GM13976 (cell line): ENCODE measurements around the gene HIVEP2.
A peak's percentile ranks its signal among the peaks of the same experiment; 100 is the strongest.

ENCODE experiments used
- DNase-seq: peaks from one replicate; pipeline ENCODE4 v3.0.0; 2012; ENCODE audit warnings: low spot score
- in situ Hi-C: fragments of 300-500 bp; cut with MboI; formaldehyde crosslinking; loops from one replicate; pipeline ENCODE4 v1.12.0; 2022; ENCODE audit warnings: low sequenced_read_pairs, mixed read lengths, inconsistent platforms; ENCODE audit not compliant: unreplicated experiment
- TF ChIP-seq, protein P1 (sequence below): IDR thresholded peaks from 2 replicates; pipeline ENCODE4 v1.5.1; 2012; ENCODE audit warnings: borderline replicate concordance, mild to moderate bottlenecking; ENCODE audit not compliant: insufficient read depth; ENCODE audit errors: extremely low read depth, missing control alignments, control extremely low read depth

Gene HIVEP2

DNA sequence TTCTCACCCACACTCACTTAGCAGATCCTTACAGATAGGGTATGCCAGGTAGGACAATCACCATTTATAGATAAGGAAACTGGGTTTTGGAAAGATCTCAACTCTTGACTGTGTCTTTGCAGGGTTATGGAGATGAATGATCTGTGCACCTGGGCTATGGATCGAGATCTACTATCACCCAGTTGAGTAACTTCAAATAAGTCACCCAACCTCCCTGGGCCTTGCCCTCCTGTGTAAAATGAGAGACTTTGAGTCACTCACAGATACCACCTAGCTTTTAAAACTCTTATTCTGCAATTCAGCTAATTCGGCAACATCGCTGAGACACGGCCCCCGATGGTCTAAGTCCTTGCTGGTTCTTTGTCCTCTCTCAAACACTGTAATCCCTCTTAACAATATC is 53.5 kb downstream of the HIVEP2 start:
- TF ChIP-seq, protein P1, sequence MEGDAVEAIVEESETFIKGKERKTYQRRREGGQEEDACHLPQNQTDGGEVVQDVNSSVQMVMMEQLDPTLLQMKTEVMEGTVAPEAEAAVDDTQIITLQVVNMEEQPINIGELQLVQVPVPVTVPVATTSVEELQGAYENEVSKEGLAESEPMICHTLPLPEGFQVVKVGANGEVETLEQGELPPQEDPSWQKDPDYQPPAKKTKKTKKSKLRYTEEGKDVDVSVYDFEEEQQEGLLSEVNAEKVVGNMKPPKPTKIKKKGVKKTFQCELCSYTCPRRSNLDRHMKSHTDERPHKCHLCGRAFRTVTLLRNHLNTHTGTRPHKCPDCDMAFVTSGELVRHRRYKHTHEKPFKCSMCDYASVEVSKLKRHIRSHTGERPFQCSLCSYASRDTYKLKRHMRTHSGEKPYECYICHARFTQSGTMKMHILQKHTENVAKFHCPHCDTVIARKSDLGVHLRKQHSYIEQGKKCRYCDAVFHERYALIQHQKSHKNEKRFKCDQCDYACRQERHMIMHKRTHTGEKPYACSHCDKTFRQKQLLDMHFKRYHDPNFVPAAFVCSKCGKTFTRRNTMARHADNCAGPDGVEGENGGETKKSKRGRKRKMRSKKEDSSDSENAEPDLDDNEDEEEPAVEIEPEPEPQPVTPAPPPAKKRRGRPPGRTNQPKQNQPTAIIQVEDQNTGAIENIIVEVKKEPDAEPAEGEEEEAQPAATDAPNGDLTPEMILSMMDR, result no peak
- DNase-seq, result no peak
- in situ Hi-C loops, result no loop called here

DNA sequence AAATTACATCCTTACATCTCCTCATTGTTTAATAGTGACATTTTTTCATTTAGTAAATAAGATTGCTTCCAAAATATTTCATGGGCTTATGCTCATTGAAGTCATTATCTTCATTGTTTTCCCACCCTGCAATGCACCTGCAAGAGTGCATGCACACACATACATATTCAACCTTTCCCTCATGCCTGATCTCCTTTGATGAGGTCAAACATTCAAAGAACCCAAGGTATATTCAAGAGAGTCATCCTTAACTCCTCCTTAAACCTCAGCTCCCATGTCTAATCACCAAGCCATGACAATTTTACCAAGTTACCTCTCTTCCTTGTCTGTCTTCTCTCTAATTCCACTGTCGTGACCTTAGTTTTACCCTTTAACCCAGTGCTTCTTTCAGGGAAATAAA is 56.5 kb downstream of the HIVEP2 start:
- in situ Hi-C loops, result no loop called here
- TF ChIP-seq, protein P1, result no peak
- no peak for DNase-seq

DNA sequence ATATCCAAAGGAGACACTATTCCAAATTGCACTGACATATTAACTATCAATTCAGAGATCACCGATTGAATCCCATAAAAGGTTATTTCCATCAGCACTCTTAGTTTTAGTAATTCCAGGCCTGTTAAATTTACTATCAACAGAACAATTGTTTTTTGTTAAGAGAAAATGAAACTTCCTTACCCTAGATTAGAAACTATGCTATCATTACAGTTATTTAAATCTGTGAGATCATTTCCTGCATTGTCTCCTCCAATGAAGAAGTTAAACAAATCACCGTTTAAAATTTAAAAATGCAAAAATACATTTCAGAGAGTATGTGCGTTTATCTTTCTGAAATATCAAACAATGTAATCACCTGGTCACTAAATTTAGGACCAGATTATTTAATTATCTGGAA is 57.5 kb downstream of the HIVEP2 start:
- no peak for DNase-seq
- TF ChIP-seq, protein P1, result no peak
- in situ Hi-C loops, result no loop called here

DNA sequence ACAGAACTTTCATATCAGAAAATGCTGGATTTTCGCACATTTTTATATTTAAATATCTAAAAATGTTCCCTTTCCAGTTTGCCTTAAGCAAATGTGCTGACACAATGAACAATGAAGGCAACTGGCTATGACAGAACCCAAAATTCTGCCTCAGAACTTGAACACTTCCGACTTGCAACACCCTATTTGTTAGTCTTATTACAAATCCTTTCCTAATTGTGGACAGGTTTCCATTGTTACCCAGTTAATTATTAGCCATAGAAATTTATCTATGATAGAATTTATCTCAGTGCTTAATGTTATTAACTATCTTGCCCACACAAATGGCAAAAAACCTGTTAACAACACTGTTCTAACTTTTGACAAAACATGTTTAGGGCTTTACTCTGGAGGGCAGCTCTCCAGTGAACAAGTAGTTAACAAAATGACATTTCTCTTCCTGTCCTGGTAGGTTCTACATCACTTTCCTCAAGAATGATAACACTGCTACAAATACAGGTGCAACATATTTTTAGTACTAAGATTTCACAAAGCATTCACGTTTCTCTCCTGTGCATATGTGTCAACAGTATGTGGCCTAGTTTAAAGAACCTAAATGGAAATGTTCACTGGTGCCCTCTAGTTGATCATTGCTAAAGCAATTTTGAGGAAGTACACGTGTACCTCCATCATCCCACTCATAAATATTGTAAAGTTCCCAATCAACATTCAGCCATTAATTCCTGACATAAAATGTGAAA is 58.4 kb downstream of the HIVEP2 start:
- DNase-seq, result peak; percentile 15
- in situ Hi-C loops, result no loop called here
- TF ChIP-seq, protein P1, result no peak

DNA sequence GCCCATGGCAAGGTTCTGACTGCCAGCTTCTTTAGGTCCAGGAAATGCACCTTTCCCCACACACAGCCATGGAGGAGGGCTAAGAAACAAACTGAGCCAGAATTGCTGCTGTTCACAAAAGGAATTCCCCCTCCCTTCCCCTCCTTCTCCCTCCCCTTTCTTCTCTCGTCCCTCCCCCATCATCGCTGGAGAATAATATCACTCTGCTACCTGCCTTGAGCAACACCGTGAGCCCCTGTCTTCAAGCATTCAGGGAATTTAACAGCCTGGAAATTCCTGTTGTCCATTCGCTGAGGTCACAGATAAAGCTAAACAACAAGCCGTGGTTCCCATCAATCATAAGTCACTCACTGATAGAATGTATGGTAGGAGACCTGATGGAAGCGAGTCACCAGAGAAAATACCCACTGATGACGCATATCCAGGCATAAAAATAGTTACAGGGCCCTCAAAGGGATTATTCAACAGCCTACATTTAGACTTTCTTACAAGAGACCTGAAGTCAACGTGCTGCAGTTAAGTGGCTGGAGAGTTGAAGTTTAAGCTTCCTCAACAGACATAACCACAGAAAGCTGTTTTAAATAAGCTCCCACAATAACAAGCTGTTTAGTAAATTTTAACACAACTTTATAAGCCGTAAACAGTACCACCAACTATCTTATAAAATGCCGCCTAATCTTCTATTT is 59.7 kb downstream of the HIVEP2 start:
- in situ Hi-C loops, result no loop called here
- TF ChIP-seq, protein P1, result no peak
- peak; percentile 32 for DNase-seq

DNA sequence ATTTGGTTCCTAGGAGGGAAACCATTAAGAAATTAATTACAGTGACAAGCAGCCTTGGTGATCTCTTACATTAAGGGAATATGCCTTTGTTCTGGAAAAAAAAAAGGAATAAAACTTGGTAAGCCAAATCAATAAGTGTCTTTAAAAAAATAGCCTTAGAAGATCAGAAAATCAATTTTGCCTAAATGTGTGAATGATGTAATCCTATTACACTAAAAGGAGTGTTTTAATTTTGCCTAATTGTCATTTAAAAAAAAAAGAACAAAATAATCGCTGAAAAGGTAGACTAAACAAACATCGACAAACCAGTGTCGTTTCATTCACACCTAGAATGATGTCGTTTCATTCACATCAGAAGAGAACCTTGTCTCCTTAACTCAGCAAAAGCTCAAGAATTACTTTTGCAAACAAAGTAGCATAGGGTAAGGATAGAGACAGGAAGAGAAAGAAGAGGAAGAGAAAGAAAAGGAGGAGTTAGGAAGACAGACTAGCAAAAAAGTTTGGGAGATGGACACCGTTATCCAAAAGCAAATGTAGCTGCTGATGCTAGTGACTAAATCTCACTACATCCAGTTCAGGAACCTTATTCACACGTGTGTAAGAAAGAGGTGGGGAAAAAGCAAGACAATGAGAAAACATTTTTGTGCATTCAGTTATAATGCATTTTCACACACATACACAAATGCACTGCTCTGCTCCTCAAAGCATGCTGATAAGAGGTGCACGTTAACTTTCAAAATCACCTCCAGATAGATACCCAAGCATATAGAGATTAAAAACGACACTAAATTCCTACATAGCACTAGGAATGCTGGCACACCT is 60.6 kb downstream of the HIVEP2 start:
- TF ChIP-seq, protein P1, result no peak
- no peak for DNase-seq
- in situ Hi-C loops, result no loop called here
